Mesenchymal stem cell (in vitro differentiated cells and primary cell): ENCODE results near the gene DPCD. TPM values are rescaled to one million over a fixed set of nuclear protein-coding genes. Genes with fewer than 3 reads are reported as not detected.

Experiments
- DNase-seq: peaks from one replicate; pipeline ENCODE4 v3.0.0-alpha.2; 2013
- H2AFZ ChIP-seq: one replicate; pipeline ENCODE4 v1.6.1; 2013; ENCODE audit warnings: low read depth, mild to moderate bottlenecking, control low read depth, inconsistent platforms, low read length, moderate library complexity
- H2AK5ac ChIP-seq: 2 replicates; pipeline ENCODE4 v1.6.1; 2013; ENCODE audit warnings: low read length, moderate library complexity, mild to moderate bottlenecking, inconsistent platforms; ENCODE audit not compliant: severe bottlenecking
- H2BK120ac ChIP-seq: one replicate; pipeline ENCODE4 v1.6.1; 2013; ENCODE audit warnings: low read depth, mild to moderate bottlenecking, inconsistent platforms, low read length, moderate library complexity
- H2BK12ac ChIP-seq, 2 experiments: one replicate each; pipeline ENCODE4 v1.6.1; 2013; ENCODE audit warnings: inconsistent platforms in 2 of 2, low read length in 2 of 2, mild to moderate bottlenecking in 2 of 2, moderate library complexity in 2 of 2, control low read depth in 1 of 2
- H2BK15ac ChIP-seq: one replicate; pipeline ENCODE4 v1.6.1; 2013; ENCODE audit warnings: mild to moderate bottlenecking, low read depth, inconsistent platforms; ENCODE audit not compliant: poor library complexity, severe bottlenecking
- H2BK5ac ChIP-seq: 2 replicates; pipeline ENCODE4 v1.6.1; 2013; ENCODE audit warnings: low read depth, mild to moderate bottlenecking, low read length, control low read depth, inconsistent platforms; ENCODE audit not compliant: poor library complexity, severe bottlenecking
- H3K14ac ChIP-seq, 2 experiments: one replicate each; pipeline ENCODE4 v1.6.1; 2013; ENCODE audit warnings: inconsistent platforms in 2 of 2, low read length in 2 of 2, control low read depth in 1 of 2, mild to moderate bottlenecking in 1 of 2, moderate library complexity in 1 of 2
- H3K18ac ChIP-seq, 2 experiments: one replicate each; pipeline ENCODE4 v1.6.1; 2013; ENCODE audit warnings: inconsistent platforms in 2 of 2, low read length in 2 of 2, control low read depth in 1 of 2, low read depth in 1 of 2, mild to moderate bottlenecking in 1 of 2
- H3K23ac ChIP-seq, 2 experiments: one replicate each; pipeline ENCODE4 v1.6.1; 2013; ENCODE audit warnings: inconsistent platforms in 2 of 2, low read length in 2 of 2, mild to moderate bottlenecking in 2 of 2, moderate library complexity in 2 of 2, control low read depth in 1 of 2
- H3K27ac ChIP-seq: 2 replicates; pipeline ENCODE4 v1.5.1; 2013; ENCODE audit warnings: mild to moderate bottlenecking, moderate library complexity, low read length, control low read depth, inconsistent platforms; ENCODE audit not compliant: poor library complexity, severe bottlenecking
- H3K27me3 ChIP-seq, 2 experiments: 2 replicates each; pipeline versions ENCODE4 v1.6.1 to v1.7.0; 2013; ENCODE audit warnings: low read length in 2 of 2, mild to moderate bottlenecking in 2 of 2, moderate library complexity in 2 of 2, control low read depth in 1 of 2, inconsistent platforms in 1 of 2; ENCODE audit not compliant: control insufficient read depth in 1 of 2, insufficient read depth in 1 of 2
- H3K36me3 ChIP-seq, 2 experiments: 2 replicates each; pipeline versions ENCODE4 v1.6.1 to v1.7.0; 2013; ENCODE audit warnings: low read length in 2 of 2, control low read depth in 1 of 2, inconsistent platforms in 1 of 2, low read depth in 1 of 2, mild to moderate bottlenecking in 1 of 2; ENCODE audit not compliant: insufficient read depth in 2 of 2, control insufficient read depth in 1 of 2
- H3K4ac ChIP-seq, 2 experiments: one replicate each; pipeline ENCODE4 v1.6.1; 2013; ENCODE audit warnings: inconsistent platforms in 2 of 2, low read length in 2 of 2, mild to moderate bottlenecking in 2 of 2, moderate library complexity in 2 of 2, control low read depth in 1 of 2, low read depth in 1 of 2
- H3K4me1 ChIP-seq: 2 replicates; pipeline ENCODE4 v1.6.1; 2013; ENCODE audit warnings: low read depth, low read length, control low read depth; ENCODE audit not compliant: control insufficient read depth, insufficient read depth
- H3K4me2 ChIP-seq: 2 replicates; pipeline ENCODE4 v1.6.1; 2013; ENCODE audit warnings: low read length, mild to moderate bottlenecking, inconsistent platforms; ENCODE audit not compliant: poor library complexity, severe bottlenecking
- H3K4me3 ChIP-seq, 2 experiments: 2 replicates each; pipeline versions ENCODE4 v1.5.1 to v1.7.0; 2013; ENCODE audit warnings: low read length in 2 of 2, mild to moderate bottlenecking in 2 of 2, control low read depth in 1 of 2, low read depth in 1 of 2; ENCODE audit not compliant: insufficient read depth in 1 of 2
- H3K79me1 ChIP-seq: replicated peaks from 2 replicates; pipeline ENCODE4 v1.6.1; 2013; ENCODE audit warnings: mild to moderate bottlenecking, control low read depth, low read length, inconsistent platforms; ENCODE audit not compliant: poor library complexity, severe bottlenecking
- H3K9ac ChIP-seq: 2 replicates; pipeline ENCODE4 v1.7.0; 2013; ENCODE audit warnings: mild to moderate bottlenecking, low read length, moderate library complexity
- H3K9me3 ChIP-seq: 2 replicates; pipeline ENCODE4 v1.7.0; 2013; ENCODE audit warnings: mild to moderate bottlenecking, low read length; ENCODE audit not compliant: control insufficient read depth
- H4K8ac ChIP-seq: one replicate; pipeline ENCODE4 v1.6.1; 2013; ENCODE audit warnings: inconsistent platforms, mild to moderate bottlenecking, low read length, moderate library complexity
- H4K91ac ChIP-seq: one replicate; pipeline ENCODE4 v1.6.1; 2013; ENCODE audit warnings: mild to moderate bottlenecking, low read length, inconsistent platforms
- WGBS: methylation state at CpG from one replicate; pipeline ENCODE4 v1.1.7; 2013; ENCODE audit warnings: mixed read lengths; 5-methylcytosine and 5-hydroxymethylcytosine counted together
- small RNA-seq: library from polyadenylated mRNA; stranded (forward); fragments of <200 nt; extraction: miRNeasy Mini kit (QIAGEN cat#:217004); gene quantifications from one replicate; pipeline ENCODE3, GENCODE V24; 2013; ENCODE audit warnings: low read depth

Gene DPCD

DNA sequence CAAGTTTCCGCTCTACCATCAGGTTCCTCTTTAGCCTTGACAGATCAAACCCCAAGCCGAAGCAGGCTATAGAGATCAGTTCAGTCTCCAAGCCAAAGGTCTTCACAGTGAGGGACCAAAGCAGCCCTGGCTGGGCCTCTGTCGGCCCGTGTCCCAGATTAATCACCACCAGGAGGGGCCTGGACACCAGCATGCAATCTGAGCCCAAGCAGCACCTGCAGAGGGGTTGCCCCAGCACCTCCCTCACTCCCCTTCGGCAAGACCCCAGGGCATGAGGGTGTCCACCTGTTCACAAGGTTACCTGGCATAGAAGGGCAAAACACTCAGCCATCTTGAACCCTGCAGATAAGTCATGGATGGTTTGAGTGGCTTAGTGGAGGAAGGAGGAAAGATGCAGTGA lies 70.9 kb downstream of the DPCD start:
- WGBS: 98% methylated on average over 5 of the region's 5 CpGs
- Histone ChIP-seq H2BK5ac (no peak overlapping the region), H2AFZ (no peak overlapping the region), H2BK12ac (no peak overlapping the region), H3K27ac (no peak overlapping the region), H3K9ac (no peak overlapping the region), H3K36me3 (peaks cover 44 to 78% of the 10 kb centered on the region in 2 experiments), H3K4me2 (no peak overlapping the region), H3K4me3 (no peak overlapping the region), H3K14ac (no peak overlapping the region), H2BK120ac (no peak overlapping the region), H3K9me3 (no peaks in the 10 kb centered on the region), H3K4ac (no peak overlapping the region), H2AK5ac (no peak overlapping the region), H3K18ac (no peak overlapping the region), H4K8ac (no peak overlapping the region), H4K91ac (no peak overlapping the region), H3K27me3 (no peaks in the 10 kb centered on the region), H3K4me1 (no peaks in the 10 kb centered on the region), H2BK15ac (no peak overlapping the region), H3K23ac (no peak overlapping the region), H3K79me1 (peaks cover 16% of the 10 kb centered on the region)
- DNase-seq: no peak

Small RNAs within 50 kb of the gene (small RNA-seq; reads per million reads assigned to genes)
- gene MIR3158-1: not detected
- gene RNU6-1165P: not detected
